ENCODE measurements around the gene KCNG2.

KCNG2 gene

DNA sequence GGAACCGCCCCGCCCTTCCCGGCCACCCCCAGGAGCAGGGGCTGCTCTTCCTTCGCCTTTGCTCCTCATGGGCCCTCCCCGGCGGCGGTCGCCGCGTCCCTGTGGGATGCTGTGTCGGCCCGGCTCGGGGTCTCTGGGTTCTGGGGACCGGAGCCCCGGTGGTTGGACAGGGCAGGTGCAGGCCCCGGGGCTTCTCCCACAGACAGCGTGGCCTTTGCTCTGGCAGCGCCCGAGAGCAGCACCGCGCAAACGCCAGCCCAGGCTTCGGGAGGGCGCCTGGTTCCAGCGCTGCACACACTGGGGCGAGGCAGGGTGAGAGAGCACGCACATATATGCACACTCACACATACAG lies 9.0 kb upstream of the KCNG2 start:
- Histone ChIP-seq H3F3A (ENCODE audit: insufficient read depth, low read length) (no peaks in the 10 kb centered on the region), H3K4me2 (ENCODE audit: low read length) (no peak overlapping the region), H3K79me2 (ENCODE audit: insufficient read depth, low read length) (no peaks in the 10 kb centered on the region), H3K27me3 (ENCODE audit: insufficient read depth, low read length) (peaks cover 12% of the 10 kb centered on the region; the same call in 1 of the 2 replicates), H3K4me1 (ENCODE audit: insufficient read depth, low read length, severe bottlenecking) (peaks cover 30% of the 10 kb centered on the region), H4K20me1 (ENCODE audit: insufficient read depth, low read length) (no peaks in the 10 kb centered on the region), H2AFZ (ENCODE audit: low read length) (no peak overlapping the region), H3K36me3 (ENCODE audit: insufficient read depth, low read length) (no peaks in the 10 kb centered on the region), H3K9ac (ENCODE audit: low read length) (no peak overlapping the region), H3K4me3 (ENCODE audit: low read depth, low read length, poor library complexity, severe bottlenecking) (no peak overlapping the region), H3K27ac (ENCODE audit: low read depth, low read length, poor library complexity, severe bottlenecking) (no peak overlapping the region), H3K9me3 (ENCODE audit: low read length) (no peaks in the 10 kb centered on the region), H3K9me2 (ENCODE audit: low read depth, low read length) (no peaks in the 10 kb centered on the region)
- TF ChIP-seq, protein P1, sequence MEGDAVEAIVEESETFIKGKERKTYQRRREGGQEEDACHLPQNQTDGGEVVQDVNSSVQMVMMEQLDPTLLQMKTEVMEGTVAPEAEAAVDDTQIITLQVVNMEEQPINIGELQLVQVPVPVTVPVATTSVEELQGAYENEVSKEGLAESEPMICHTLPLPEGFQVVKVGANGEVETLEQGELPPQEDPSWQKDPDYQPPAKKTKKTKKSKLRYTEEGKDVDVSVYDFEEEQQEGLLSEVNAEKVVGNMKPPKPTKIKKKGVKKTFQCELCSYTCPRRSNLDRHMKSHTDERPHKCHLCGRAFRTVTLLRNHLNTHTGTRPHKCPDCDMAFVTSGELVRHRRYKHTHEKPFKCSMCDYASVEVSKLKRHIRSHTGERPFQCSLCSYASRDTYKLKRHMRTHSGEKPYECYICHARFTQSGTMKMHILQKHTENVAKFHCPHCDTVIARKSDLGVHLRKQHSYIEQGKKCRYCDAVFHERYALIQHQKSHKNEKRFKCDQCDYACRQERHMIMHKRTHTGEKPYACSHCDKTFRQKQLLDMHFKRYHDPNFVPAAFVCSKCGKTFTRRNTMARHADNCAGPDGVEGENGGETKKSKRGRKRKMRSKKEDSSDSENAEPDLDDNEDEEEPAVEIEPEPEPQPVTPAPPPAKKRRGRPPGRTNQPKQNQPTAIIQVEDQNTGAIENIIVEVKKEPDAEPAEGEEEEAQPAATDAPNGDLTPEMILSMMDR (IDR thresholded peaks at IDR 0.05; ENCODE audit: low read length): no peak
- TF ChIP-seq EZH2 (IDR thresholded peaks at IDR 0.05; ENCODE audit: borderline replicate concordance, low read length): no peak

DNA sequence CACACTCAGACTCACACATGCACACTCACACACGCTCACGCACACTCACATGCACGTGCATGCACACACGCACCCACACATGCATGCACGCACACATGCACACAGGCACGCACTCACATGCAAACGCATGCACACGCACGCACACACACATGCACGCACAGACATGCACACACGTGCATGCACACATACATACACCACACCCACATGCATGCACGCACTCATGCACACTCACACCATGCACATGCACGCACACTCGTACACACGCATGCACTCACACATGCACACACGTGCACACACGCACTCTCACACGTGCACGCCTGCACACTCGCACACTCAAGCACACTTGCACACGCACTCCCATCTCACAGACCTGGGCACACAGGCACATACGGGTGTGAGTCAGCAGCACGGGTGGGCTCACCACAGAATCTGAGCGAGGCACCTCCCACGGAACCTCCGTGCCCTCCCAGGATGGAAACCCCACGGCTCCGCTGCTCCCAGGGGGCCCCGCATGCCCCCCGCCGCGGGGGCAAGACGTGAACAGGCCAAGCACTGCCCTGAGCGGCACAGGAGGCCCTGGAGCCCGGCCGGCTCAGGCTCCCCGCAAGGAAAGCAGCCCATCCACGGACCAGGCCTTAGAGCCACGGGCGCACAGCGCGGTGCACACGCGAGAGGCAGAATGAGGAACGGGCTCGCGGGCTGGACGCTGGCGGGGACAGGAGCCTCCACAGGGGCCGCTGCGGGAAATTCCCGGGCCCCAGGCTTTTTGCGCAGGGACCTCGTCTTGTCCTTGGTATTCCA lies 8.4 kb upstream of the KCNG2 start:
- H3K4me1 ChIP-seq (ENCODE audit: insufficient read depth, low read length, severe bottlenecking): peaks cover 27% of the 10 kb centered on the region
- H3K27me3 ChIP-seq (ENCODE audit: insufficient read depth, low read length): peaks cover 12% of the 10 kb centered on the region; the same call in 1 of the 2 replicates

DNA sequence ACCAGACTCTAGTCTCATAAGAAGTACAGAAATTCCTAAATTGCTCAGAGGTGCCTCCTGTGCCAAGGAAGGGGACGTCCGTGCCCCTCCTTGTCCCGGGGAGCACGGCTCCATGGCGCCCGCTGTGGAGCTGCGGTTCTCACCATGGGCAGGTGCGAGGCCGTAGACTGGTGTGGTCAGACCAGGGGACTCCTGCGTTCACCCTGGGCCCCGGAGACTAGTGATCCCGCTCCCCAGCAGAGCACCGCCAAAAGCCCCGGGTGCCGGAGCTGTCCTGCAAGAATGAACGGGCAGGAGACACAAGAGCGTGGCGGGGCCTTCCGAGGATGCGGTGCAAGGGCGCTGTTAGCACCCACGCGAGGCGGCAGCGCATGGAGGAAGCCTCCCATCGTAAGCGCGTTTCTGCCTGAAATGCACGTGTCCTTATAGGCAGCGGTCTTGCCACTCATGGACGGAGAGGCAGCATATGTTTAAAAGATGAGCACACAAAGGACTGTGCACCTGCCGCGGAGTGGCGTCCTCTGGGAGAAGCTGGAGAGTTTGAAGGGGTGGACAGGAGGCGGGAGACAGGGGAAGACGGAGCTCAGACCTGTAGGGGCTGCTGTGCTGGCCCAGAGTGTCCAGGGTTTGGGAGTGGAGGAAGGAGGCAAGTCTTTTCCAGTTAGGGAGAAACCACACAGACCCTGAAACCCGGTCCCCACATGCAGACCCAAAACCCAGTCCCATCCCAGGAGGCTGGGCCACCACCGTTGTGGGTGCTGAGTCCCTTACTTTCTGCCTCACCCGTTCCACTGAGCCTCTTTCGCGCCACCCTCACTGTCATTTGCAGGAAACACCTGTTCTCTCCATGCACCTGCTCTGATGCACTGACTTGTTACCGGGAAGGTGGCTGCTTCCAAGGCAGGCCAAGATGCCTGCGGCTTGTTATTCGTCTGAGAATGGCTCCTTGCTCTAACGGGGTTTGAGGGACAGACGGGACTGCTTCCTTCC lies 7.5 kb upstream of the KCNG2 start:
- no peaks in the 10 kb centered on the region for H3K36me3 ChIP-seq (ENCODE audit: insufficient read depth, low read length)
- no peak overlapping the region for H3K27ac ChIP-seq (ENCODE audit: low read depth, low read length, poor library complexity, severe bottlenecking)
- no peaks in the 10 kb centered on the region for H3F3A ChIP-seq (ENCODE audit: insufficient read depth, low read length)
- H3K4me3 ChIP-seq (ENCODE audit: low read depth, low read length, poor library complexity, severe bottlenecking): no peak overlapping the region
- H2AFZ ChIP-seq (ENCODE audit: low read length): no peak overlapping the region
- no peak overlapping the region for H3K4me2 ChIP-seq (ENCODE audit: low read length)
- peaks cover 12% of the 10 kb centered on the region; the same call in 1 of the 2 replicates for H3K27me3 ChIP-seq (ENCODE audit: insufficient read depth, low read length)
- H3K79me2 ChIP-seq (ENCODE audit: insufficient read depth, low read length): no peaks in the 10 kb centered on the region
- H3K9me3 ChIP-seq (ENCODE audit: low read length): no peaks in the 10 kb centered on the region
- H4K20me1 ChIP-seq (ENCODE audit: insufficient read depth, low read length): no peaks in the 10 kb centered on the region
- H3K4me1 ChIP-seq (ENCODE audit: insufficient read depth, low read length, severe bottlenecking): peaks cover 18% of the 10 kb centered on the region
- no peak overlapping the region for H3K9ac ChIP-seq (ENCODE audit: low read length)
- TF ChIP-seq, protein P1 (IDR thresholded peaks at IDR 0.05; ENCODE audit: low read length): no peak
- TF ChIP-seq EZH2 (IDR thresholded peaks at IDR 0.05; ENCODE audit: borderline replicate concordance, low read length): no peak
- no peaks in the 10 kb centered on the region for H3K9me2 ChIP-seq (ENCODE audit: low read depth, low read length)

More for the DNA sequence above, 8.4 kb upstream of the KCNG2 start:
- no peak for TF ChIP-seq EZH2 (IDR thresholded peaks at IDR 0.05; ENCODE audit: borderline replicate concordance, low read length)
- TF ChIP-seq, protein P1 (IDR thresholded peaks at IDR 0.05; ENCODE audit: low read length): no peak
- H3F3A ChIP-seq (ENCODE audit: insufficient read depth, low read length): no peaks in the 10 kb centered on the region
- H4K20me1 ChIP-seq (ENCODE audit: insufficient read depth, low read length): no peaks in the 10 kb centered on the region
- H3K36me3 ChIP-seq (ENCODE audit: insufficient read depth, low read length): no peaks in the 10 kb centered on the region
- no peaks in the 10 kb centered on the region for H3K79me2 ChIP-seq (ENCODE audit: insufficient read depth, low read length)
- no peaks in the 10 kb centered on the region for H3K9me3 ChIP-seq (ENCODE audit: low read length)
- H2AFZ ChIP-seq (ENCODE audit: low read length): no peak overlapping the region
- no peak overlapping the region for H3K27ac ChIP-seq (ENCODE audit: low read depth, low read length, poor library complexity, severe bottlenecking)
- no peak overlapping the region for H3K9ac ChIP-seq (ENCODE audit: low read length)
- H3K9me2 ChIP-seq (ENCODE audit: low read depth, low read length): no peaks in the 10 kb centered on the region
- H3K4me2 ChIP-seq (ENCODE audit: low read length): no peak overlapping the region
- H3K4me3 ChIP-seq (ENCODE audit: low read depth, low read length, poor library complexity, severe bottlenecking): no peak overlapping the region
